GM23338 (cell line): ENCODE measurements around the gene SAPCD1. TPM values are rescaled to one million over a fixed set of nuclear protein-coding genes. Genes with fewer than 3 reads are reported as not detected.

ENCODE experiments used
- ATAC-seq: fragments of 200-7000 bp; cut with Tn5 transposase; 3 replicates; pipeline ENCODE4 v1.9.1; 2020
- DNase-seq: peaks from one replicate; pipeline ENCODE4 v3.0.0-alpha.2; 2015; ENCODE audit warnings: low spot score
- H2AFZ ChIP-seq: fragments of 200-600 bp; sonication (generic); 2 replicates; pipeline ENCODE4 v1.8.0; 2016; ENCODE audit warnings: antibody characterized with exemption, mild to moderate bottlenecking, moderate library complexity
- H3F3A ChIP-seq: fragments of 200-600 bp; sonication (generic); replicated peaks from 2 replicates; pipeline ENCODE4 v1.8.0; 2017; ENCODE audit warnings: antibody characterized with exemption, mixed run types, low read depth
- H3K27ac ChIP-seq: fragments of 200-600 bp; sonication (generic); 2 replicates; pipeline ENCODE4 v1.6.1; 2016; ENCODE audit warnings: low read depth
- H3K27me3 ChIP-seq: fragments of 200-600 bp; sonication (generic); 2 replicates; pipeline ENCODE4 v1.8.0; 2016; ENCODE audit warnings: mild to moderate bottlenecking, mixed run types, moderate library complexity; ENCODE audit not compliant: insufficient read depth
- H3K36me3 ChIP-seq: fragments of 200-600 bp; sonication (generic); 2 replicates; pipeline ENCODE4 v1.8.0; 2016; ENCODE audit warnings: mild to moderate bottlenecking; ENCODE audit not compliant: insufficient read depth
- H3K4me1 ChIP-seq: fragments of 200-600 bp; sonication (generic); 2 replicates; pipeline ENCODE4 v1.8.0; 2016; ENCODE audit warnings: mild to moderate bottlenecking, moderate library complexity; ENCODE audit not compliant: insufficient read depth
- H3K4me2 ChIP-seq: fragments of 200-600 bp; sonication (generic); 2 replicates; pipeline ENCODE4 v1.7.1; 2017; ENCODE audit warnings: mixed run types
- H3K4me3 ChIP-seq: fragments of 200-600 bp; sonication (generic); 2 replicates; pipeline ENCODE4 v1.6.1; 2016; ENCODE audit warnings: mixed run types
- H3K79me2 ChIP-seq: fragments of 200-600 bp; sonication (generic); replicated peaks from 2 replicates; pipeline ENCODE4 v1.8.0; 2017; ENCODE audit warnings: mild to moderate bottlenecking; ENCODE audit not compliant: insufficient read depth
- H3K9me2 ChIP-seq: fragments of 200-600 bp; sonication (generic); 2 replicates; pipeline ENCODE4 v1.8.0; 2017; ENCODE audit not compliant: insufficient read depth
- H4K20me1 ChIP-seq: fragments of 200-600 bp; sonication (generic); replicated peaks from 2 replicates; pipeline ENCODE4 v1.8.0; 2017; ENCODE audit warnings: mild to moderate bottlenecking; ENCODE audit not compliant: insufficient read depth
- H3K27ac Mint-ChIP-seq: 2 replicates; pipeline ENCODE4 v1.8.0; 2020; ENCODE audit warnings: inconsistent platforms, mild to moderate bottlenecking, moderate library complexity, mixed read lengths
- H3K27me3 Mint-ChIP-seq: 3 replicates; pipeline ENCODE4 v1.8.0; 2022; ENCODE audit warnings: low read depth, mild to moderate bottlenecking, moderate library complexity, mixed read lengths, inconsistent platforms; ENCODE audit not compliant: insufficient read depth, poor library complexity
- H3K36me3 Mint-ChIP-seq: 3 replicates; pipeline ENCODE4 v1.8.0; 2021; ENCODE audit warnings: low read depth, mild to moderate bottlenecking, inconsistent platforms, moderate library complexity, mixed read lengths
- H3K4me1 Mint-ChIP-seq: 3 replicates; pipeline ENCODE4 v1.8.0; 2020; ENCODE audit warnings: mild to moderate bottlenecking, inconsistent platforms, mixed read lengths
- H3K4me3 Mint-ChIP-seq: 3 replicates; pipeline ENCODE4 v1.8.0; 2021; ENCODE audit warnings: moderate library complexity, mild to moderate bottlenecking, inconsistent platforms, mixed read lengths
- H3K9me3 Mint-ChIP-seq: 3 replicates; pipeline ENCODE4 v1.8.0; 2020; ENCODE audit warnings: moderate library complexity, mild to moderate bottlenecking, inconsistent platforms, mixed read lengths
- CREB1 ChIP-seq: fragments of 250-450 bp; sonication (Bioruptor Pico); IDR thresholded peaks from 2 replicates; pipeline ENCODE4 v1.5.0; 2020; ENCODE audit warnings: low read depth, mild to moderate bottlenecking, moderate library complexity
- ETS1 ChIP-seq: IDR thresholded peaks from 2 replicates; pipeline ENCODE4 v1.6.1; 2016; ENCODE audit warnings: antibody characterized with exemption
- EZH2phosphoT487 ChIP-seq: fragments of 200-600 bp; sonication (generic); IDR thresholded peaks from one replicate; pipeline ENCODE4 v1.8.1; 2018; ENCODE audit warnings: antibody characterized with exemption; ENCODE audit not compliant: unreplicated experiment
- JUNB ChIP-seq: IDR thresholded peaks from one replicate; pipeline ENCODE4 v1.6.1; 2016; ENCODE audit warnings: antibody characterized with exemption; ENCODE audit not compliant: unreplicated experiment
- NANOG ChIP-seq: IDR thresholded peaks from 2 replicates; pipeline ENCODE4 v1.6.1; 2016; ENCODE audit warnings: antibody characterized with exemption, borderline replicate concordance
- STAT1 ChIP-seq: IDR thresholded peaks from one replicate; pipeline ENCODE4 v1.6.1; 2016; ENCODE audit warnings: antibody characterized with exemption; ENCODE audit not compliant: unreplicated experiment
- ZNF331 ChIP-seq: fragments of 250-450 bp; sonication (Bioruptor Pico); IDR thresholded peaks from 2 replicates; pipeline ENCODE4 v1.5.0; 2020; ENCODE audit warnings: low read depth, mild to moderate bottlenecking, moderate library complexity
- polyA plus RNA-seq: library from polyadenylated mRNA; unstranded; fragments of >200 nt; fragmentation: Nextera tagmentation; extraction: Ambion mirVana; gene quantifications from 2 replicates; pipeline ENCODE4 v1.2.1, GENCODE V29; 2016
- total RNA-seq: library from RNA; depleted of rRNA; stranded (reverse); fragments of >200 nt; shearing (Covaris generic); gene quantifications from 2 replicates; pipeline ENCODE4 v1.2.3, GENCODE V29; 2014
- TF ChIP-seq, protein P1 (sequence below): IDR thresholded peaks from one replicate; pipeline ENCODE4 v1.6.1; 2018; ENCODE audit warnings: antibody characterized with exemption; ENCODE audit not compliant: unreplicated experiment
- TF ChIP-seq, protein P2 (sequence below), 2 experiments: fragments of 200-600 bp in 1 of 2; sonication (generic) in 1 of 2; conservative IDR thresholded peaks; 2 replicates each; pipeline versions ENCODE4 v1.5.1 to v1.6.1; 2016 to 2017; ENCODE audit warnings: antibody characterized with exemption in 2 of 2, low read depth in 2 of 2, mild to moderate bottlenecking in 2 of 2, moderate library complexity in 1 of 2

Gene SAPCD1
- total and polyA plus RNA-seq, 2 experiments from 2014 or later, result 3.9 to 5.0 TPM

- TF ChIP-seq, protein P1, sequence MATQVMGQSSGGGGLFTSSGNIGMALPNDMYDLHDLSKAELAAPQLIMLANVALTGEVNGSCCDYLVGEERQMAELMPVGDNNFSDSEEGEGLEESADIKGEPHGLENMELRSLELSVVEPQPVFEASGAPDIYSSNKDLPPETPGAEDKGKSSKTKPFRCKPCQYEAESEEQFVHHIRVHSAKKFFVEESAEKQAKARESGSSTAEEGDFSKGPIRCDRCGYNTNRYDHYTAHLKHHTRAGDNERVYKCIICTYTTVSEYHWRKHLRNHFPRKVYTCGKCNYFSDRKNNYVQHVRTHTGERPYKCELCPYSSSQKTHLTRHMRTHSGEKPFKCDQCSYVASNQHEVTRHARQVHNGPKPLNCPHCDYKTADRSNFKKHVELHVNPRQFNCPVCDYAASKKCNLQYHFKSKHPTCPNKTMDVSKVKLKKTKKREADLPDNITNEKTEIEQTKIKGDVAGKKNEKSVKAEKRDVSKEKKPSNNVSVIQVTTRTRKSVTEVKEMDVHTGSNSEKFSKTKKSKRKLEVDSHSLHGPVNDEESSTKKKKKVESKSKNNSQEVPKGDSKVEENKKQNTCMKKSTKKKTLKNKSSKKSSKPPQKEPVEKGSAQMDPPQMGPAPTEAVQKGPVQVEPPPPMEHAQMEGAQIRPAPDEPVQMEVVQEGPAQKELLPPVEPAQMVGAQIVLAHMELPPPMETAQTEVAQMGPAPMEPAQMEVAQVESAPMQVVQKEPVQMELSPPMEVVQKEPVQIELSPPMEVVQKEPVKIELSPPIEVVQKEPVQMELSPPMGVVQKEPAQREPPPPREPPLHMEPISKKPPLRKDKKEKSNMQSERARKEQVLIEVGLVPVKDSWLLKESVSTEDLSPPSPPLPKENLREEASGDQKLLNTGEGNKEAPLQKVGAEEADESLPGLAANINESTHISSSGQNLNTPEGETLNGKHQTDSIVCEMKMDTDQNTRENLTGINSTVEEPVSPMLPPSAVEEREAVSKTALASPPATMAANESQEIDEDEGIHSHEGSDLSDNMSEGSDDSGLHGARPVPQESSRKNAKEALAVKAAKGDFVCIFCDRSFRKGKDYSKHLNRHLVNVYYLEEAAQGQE, result no peak
- TF ChIP-seq ETS1 (no peak), CREB1 (no peak), STAT1 (no peak)
Measured at GRCh38 chr6:31778193-31778592, 15.7 kb downstream of the SAPCD1 start (continued).

- Histone ChIP-seq H3K27ac (no peak overlapping the region), H3K79me2 (no peaks in the 10 kb centered on the region), H3F3A (peaks cover 4% of the 10 kb centered on the region; the same call in 1 of the 2 replicates), H3K4me2 (no peak overlapping the region), H3K9me2 (no peaks in the 10 kb centered on the region), H3K4me1 (no peaks in the 10 kb centered on the region), H3K4me3 (no peak overlapping the region), H3K27me3 (no peaks in the 10 kb centered on the region), H2AFZ (no peak overlapping the region), H4K20me1 (no peaks in the 10 kb centered on the region; the same call in 1 of the 2 replicates), H3K36me3 (no peaks in the 10 kb centered on the region; the same call in 1 of the 2 replicates)
- peaks cover 21% of the 10 kb centered on the region for H3K27me3 Mint-ChIP-seq
- H3K4me3 Mint-ChIP-seq, result no peak overlapping the region
- DNase-seq (no peak), ATAC-seq (no peak)
- no peaks in the 10 kb centered on the region for H3K9me3 Mint-ChIP-seq
- no peak overlapping the region for H3K27ac Mint-ChIP-seq
- no peaks in the 10 kb centered on the region for H3K4me1 Mint-ChIP-seq
- peaks cover 37% of the 10 kb centered on the region for H3K36me3 Mint-ChIP-seq
- no peak for TF ChIP-seq CREB1
- TF ChIP-seq NANOG, result no peak
- TF ChIP-seq EZH2phosphoT487, result no peak
- TF ChIP-seq, protein P1, result no peak
- no peak for TF ChIP-seq JUNB
- TF ChIP-seq STAT1, result no peak
- TF ChIP-seq, protein P2, sequence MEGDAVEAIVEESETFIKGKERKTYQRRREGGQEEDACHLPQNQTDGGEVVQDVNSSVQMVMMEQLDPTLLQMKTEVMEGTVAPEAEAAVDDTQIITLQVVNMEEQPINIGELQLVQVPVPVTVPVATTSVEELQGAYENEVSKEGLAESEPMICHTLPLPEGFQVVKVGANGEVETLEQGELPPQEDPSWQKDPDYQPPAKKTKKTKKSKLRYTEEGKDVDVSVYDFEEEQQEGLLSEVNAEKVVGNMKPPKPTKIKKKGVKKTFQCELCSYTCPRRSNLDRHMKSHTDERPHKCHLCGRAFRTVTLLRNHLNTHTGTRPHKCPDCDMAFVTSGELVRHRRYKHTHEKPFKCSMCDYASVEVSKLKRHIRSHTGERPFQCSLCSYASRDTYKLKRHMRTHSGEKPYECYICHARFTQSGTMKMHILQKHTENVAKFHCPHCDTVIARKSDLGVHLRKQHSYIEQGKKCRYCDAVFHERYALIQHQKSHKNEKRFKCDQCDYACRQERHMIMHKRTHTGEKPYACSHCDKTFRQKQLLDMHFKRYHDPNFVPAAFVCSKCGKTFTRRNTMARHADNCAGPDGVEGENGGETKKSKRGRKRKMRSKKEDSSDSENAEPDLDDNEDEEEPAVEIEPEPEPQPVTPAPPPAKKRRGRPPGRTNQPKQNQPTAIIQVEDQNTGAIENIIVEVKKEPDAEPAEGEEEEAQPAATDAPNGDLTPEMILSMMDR (conservative IDR thresholded peaks at IDR 0.05; ENCODE audit: low read depth in 2 of 2), result no peak
- TF ChIP-seq ZNF331 (CRISPR knock-in tag), result no peak
Measured at GRCh38 chr6:31778999-31779885, 16.8 kb downstream of the SAPCD1 start.
